ENCODE results near the gene EVI5L.

- TF ChIP-seq CTCF (IDR thresholded peaks at IDR 0.05) = no peak
- no peak for TF ChIP-seq POLR2AphosphoS5 (IDR thresholded peaks at IDR 0.05; ENCODE audit: insufficient read depth in 1 of 2, low read depth in 1 of 2)
Observed at GRCh38 chr19:7898967-7899366, 68.9 kb downstream of the EVI5L start.
